GM12874 (cell line): ENCODE data around the gene RPRD2.

Experiments used
- CTCF ChIP-seq: IDR thresholded peaks from 2 replicates; pipeline ENCODE4 v1.5.1; 2011; ENCODE audit warnings: low read depth, mild to moderate bottlenecking, control low read depth, low read length, moderate library complexity; ENCODE audit not compliant: insufficient read depth

RPRD2 gene

DNA sequence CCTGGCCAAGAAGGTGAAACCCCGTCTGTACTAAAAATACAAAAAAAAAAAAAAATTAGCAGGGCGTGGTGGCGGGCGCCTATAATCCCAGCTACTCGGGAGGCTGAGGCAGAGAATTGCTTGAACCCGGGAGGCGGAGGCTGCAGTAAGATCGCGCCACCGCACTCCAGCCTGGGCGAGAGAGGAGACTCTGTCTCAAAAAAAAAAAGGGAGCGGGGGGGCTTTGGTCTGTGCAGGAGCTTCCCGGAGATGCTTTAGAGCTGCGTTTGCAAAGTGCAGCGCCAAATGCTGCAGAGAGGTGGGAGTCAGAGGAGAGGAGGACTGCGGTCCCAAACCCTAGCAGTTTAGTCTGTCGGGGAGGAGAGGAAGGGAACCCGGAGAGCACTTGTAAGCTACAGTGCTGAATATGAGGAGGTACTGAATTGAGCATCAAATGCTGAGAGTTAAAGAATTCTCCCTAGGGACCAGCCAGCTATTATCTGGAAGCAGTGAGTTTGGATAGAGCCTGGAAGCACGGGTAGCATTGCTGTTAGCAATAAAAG is 152.2 kb downstream of the RPRD2 start:
- TF ChIP-seq CTCF: no peak

DNA sequence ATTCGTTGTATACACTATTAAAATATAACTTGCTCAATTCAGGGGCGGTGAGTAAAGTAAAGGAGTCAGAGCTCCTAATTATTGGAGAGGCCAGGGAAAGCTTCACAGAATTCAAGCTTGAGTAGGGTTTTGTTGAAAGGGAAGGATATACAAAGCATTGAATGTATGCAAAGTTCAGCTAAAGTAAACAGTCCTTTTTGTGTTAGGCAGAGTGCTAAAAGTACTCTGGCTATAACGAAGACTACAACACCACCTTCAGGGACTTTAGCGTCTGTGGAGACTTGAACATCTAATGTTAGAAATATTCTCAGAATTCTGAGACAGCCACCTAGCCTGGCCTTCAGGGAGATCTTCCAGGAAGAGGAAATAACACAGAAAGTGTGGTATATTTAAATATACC is 152.7 kb downstream of the RPRD2 start:
- no peak for TF ChIP-seq CTCF

GRCh38 chr1:150521196-150521968 is 157.4 kb downstream of the RPRD2 start:
- no peak for TF ChIP-seq CTCF

DNA sequence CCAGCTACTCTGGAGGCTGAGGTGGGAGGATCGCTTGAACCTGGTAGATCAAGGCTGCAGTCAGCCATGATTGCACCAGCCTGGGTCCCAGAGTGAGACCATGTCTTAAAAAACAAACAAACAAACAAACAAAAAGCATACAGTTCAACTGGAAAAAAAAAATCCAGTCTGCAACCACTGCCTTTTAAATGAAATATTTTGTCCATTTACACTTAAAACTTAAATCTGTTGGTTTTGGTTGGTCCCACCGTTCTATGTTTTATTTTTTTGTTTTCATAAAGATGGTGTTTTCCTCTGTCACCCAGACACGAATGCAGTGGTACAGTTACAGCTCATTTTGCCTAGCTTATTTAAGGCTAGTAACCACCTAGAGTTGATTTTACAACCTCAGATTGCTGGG is 161.4 kb downstream of the RPRD2 start:
- no peak for TF ChIP-seq CTCF
